Peyer's patch (tissue), 4 donors: ENCODE results near the gene MAP6D1. TPM values are rescaled to one million over a fixed set of nuclear protein-coding genes. Genes with fewer than 3 reads are reported as not detected.

Experiments used
- DNase-seq, 3 donors: peaks; one replicate each; pipeline ENCODE4 v3.0.0-alpha.2; 2017 to 2019
- H3K27ac ChIP-seq, 4 donors: fragments of 200-600 bp; sonication (generic); one replicate each; pipeline ENCODE4 v1.5.1; 2016 to 2019
- H3K27me3 ChIP-seq, 2 donors: fragments of 200-600 bp; sonication (generic); one replicate each; pipeline ENCODE4 v1.5.1; 2019
- H3K36me3 ChIP-seq, 3 donors: fragments of 200-600 bp; sonication (generic); one replicate each; pipeline ENCODE4 v1.5.1; 2016 to 2019
- H3K4me1 ChIP-seq, 4 donors: fragments of 200-600 bp; sonication (generic); one replicate each; pipeline ENCODE4 v1.5.1; 2016 to 2019
- H3K4me3 ChIP-seq, 4 donors: fragments of 200-600 bp; sonication (generic); 1 replicate in 3 of 4; 2 replicates in 1 of 4; pipeline ENCODE4 v1.5.1; 2016 to 2019; ENCODE audit warnings: mild to moderate bottlenecking in 1 of 4
- H3K9me3 ChIP-seq, 4 donors: fragments of 200-600 bp; sonication (generic); one replicate each; pipeline ENCODE4 v1.5.1; 2016 to 2019; ENCODE audit warnings: mild to moderate bottlenecking in 1 of 4
- CTCF ChIP-seq, 6 experiments: fragments of 450-650 bp in 4 of 6; fragments of 200-600 bp in 2 of 6; sonication (generic) in 1 of 6; IDR thresholded peaks; one replicate each; pipeline ENCODE4 v1.5.1; 2017 to 2019; ENCODE audit warnings: antibody characterized with exemption in 6 of 6, mild to moderate bottlenecking in 3 of 6, moderate library complexity in 1 of 6
- POLR2A ChIP-seq, 2 donors: fragments of 450-650 bp; IDR thresholded peaks; one replicate each; pipeline ENCODE4 v1.5.1; 2017; ENCODE audit warnings: antibody characterized with exemption in 2 of 2, mild to moderate bottlenecking in 2 of 2, moderate library complexity in 2 of 2
- total RNA-seq, 4 donors: library from RNA; depleted of rRNA; stranded (reverse); fragments of >200 nt; gene quantifications; one replicate each; pipeline ENCODE4 v1.1.0, GENCODE V29; 2016

Gene MAP6D1
- total RNA-seq, 4 donors from 2014 or later: 1.8 to 9.9 (median 2.0) TPM; not detected in 1

DNA sequence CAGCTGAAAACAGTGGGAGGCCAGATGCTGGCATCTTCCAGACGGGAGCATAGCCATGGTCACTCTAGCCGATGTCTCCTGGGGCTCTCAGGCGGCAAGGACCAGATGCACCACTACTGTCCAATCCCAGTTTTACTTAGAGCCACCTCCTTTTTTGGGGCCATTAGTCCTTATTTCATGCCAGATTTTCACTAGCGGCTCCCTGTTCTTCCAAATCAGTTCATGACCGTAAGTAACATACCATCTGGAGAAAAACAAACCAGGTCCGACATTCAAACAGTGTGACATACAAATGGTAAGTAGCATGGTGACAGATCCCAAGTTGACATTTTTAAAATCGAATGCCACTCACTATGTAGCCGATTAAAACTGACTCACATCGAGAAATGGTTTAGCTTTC lies 4.1 kb upstream of the MAP6D1 start:
- TF ChIP-seq CTCF (IDR thresholded peaks at IDR 0.05) (no peak), POLR2A (IDR thresholded peaks at IDR 0.05) (no peak)

DNA sequence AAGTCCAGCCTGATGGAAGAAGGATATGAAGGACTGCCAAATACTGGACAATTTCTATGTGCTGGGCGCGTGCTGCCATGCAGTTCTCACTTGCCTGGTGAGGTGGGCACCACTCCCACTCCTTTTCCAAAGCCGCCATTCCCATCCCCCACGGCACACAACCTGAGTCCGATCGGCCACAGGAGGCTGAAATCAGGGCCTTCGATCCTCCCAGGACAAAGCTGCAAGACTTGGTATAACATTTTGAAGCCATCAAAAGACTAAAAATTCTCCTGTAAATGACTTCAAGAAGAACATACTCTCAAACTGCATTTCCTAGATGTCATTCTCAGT lies 3.1 kb upstream of the MAP6D1 start:
- Histone ChIP-seq H3K4me1 (peaks cover 0 to 10% (median 6%) of the 10 kb centered on the region in 4 donors), H3K27me3 (no peaks in the 10 kb centered on the region), H3K36me3 (peaks cover 0 to 49% (median 0%) of the 10 kb centered on the region in 3 donors), H3K4me3 (no peak overlapping the region), H3K9me3 (no peaks in the 10 kb centered on the region), H3K27ac (no peak overlapping the region)
- TF ChIP-seq CTCF (IDR thresholded peaks at IDR 0.05) (no peak), POLR2A (IDR thresholded peaks at IDR 0.05) (no peak)
- DNase-seq: no peak

More for the DNA sequence above, 4.1 kb upstream of the MAP6D1 start:
- no peaks in the 10 kb centered on the region for H3K9me3 ChIP-seq
- no peak overlapping the region for H3K27ac ChIP-seq
- H3K27me3 ChIP-seq: no peaks in the 10 kb centered on the region
- no peak for DNase-seq
- peaks cover 0 to 59% (median 0%) of the 10 kb centered on the region in 3 donors for H3K36me3 ChIP-seq
- peaks cover 0 to 8% (median 4%) of the 10 kb centered on the region in 4 donors for H3K4me1 ChIP-seq
- H3K4me3 ChIP-seq: no peak overlapping the region

- Histone ChIP-seq H3K4me3 (no peak overlapping the region), H3K36me3 (peaks cover 0 to 44% (median 0%) of the 10 kb centered on the region in 3 donors), H3K27ac (no peak overlapping the region), H3K9me3 (no peaks in the 10 kb centered on the region), H3K4me1 (peaks cover 0 to 10% (median 6%) of the 10 kb centered on the region in 4 donors), H3K27me3 (no peaks in the 10 kb centered on the region)
- no peak for TF ChIP-seq POLR2A (IDR thresholded peaks at IDR 0.05)
- no peak for TF ChIP-seq CTCF (IDR thresholded peaks at IDR 0.05)
- no peak for DNase-seq
Measured at GRCh38 chr3:183827809-183828537, 2.6 kb upstream of the MAP6D1 start.

DNA sequence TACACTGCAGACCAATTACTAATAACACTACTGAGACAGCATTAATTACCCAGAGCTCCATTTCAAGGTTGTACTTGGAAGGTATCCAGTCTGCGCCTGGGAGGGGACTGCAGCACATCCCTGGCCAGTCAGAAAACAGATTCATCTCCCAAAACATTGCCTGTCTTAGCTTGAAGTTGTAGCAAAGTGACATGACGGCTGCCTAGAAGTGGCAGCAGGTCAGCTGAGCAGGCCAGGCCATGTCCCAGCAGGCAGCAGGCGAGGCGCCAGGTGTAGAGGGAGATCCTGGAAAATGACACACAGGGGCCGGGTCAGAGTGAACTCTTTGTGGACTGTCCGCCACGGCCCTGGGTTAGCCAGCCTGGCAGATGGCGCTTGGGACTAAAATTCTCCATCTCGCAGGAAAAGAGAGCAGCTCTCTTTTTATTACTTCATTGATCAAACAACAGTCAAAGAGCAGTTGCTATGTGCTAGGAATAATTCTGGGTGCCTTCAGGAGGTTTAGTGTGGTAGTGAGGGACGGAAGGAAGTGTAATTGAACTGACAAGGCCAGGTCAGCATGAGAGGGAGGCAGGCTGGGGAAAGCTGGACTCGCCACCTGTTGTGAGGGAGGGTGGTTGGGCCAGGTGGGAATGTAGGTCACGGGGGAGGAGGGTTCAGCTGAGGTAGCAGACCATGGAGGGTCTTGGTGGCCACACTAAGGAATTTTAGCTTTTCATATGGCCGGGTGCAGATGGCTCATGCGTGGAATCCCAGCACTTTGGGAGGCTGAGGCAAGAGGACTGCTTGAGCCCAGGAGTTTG lies 1.3 kb upstream of the MAP6D1 start:
- H3K9me3 ChIP-seq: no peaks in the 10 kb centered on the region
- no peak overlapping the region for H3K4me3 ChIP-seq
- DNase-seq: no peak
- no peak overlapping the region for H3K27ac ChIP-seq
- TF ChIP-seq CTCF (IDR thresholded peaks at IDR 0.05) (no peak), POLR2A (IDR thresholded peaks at IDR 0.05) (no peak)
- H3K36me3 ChIP-seq: peaks cover 0 to 31% (median 0%) of the 10 kb centered on the region in 3 donors
- H3K4me1 ChIP-seq: peaks cover 0 to 10% (median 6%) of the 10 kb centered on the region in 4 donors
- H3K27me3 ChIP-seq: no peaks in the 10 kb centered on the region

GRCh38 chr3:183824761-183825455 lies 469 bp downstream of the MAP6D1 start:
- peak in 2 of 3 donors; percentile 41 to 61 for DNase-seq
- Histone ChIP-seq H3K27me3 (no peaks in the 10 kb centered on the region), H3K4me3 (peak overlapping the region; percentile 44 to 65 (median 61)), H3K36me3 (peaks cover 0 to 16% (median 0%) of the 10 kb centered on the region in 3 donors), H3K4me1 (peaks cover 0 to 10% (median 6%) of the 10 kb centered on the region in 4 donors), H3K9me3 (no peaks in the 10 kb centered on the region), H3K27ac (peak overlapping the region in 1 of 4 donors; percentile 58)
- TF ChIP-seq CTCF (IDR thresholded peaks at IDR 0.05): no peak
- TF ChIP-seq POLR2A (IDR thresholded peaks at IDR 0.05): no peak
